Thyroid gland (tissue), 4 donors: ENCODE data around the gene MYH10.

ENCODE experiments used
- CTCF ChIP-seq, 6 experiments: fragments of 200-600 bp in 3 of 6; fragments of 450-650 bp in 3 of 6; sonication (generic) in 3 of 6; IDR thresholded peaks; one replicate each; pipeline ENCODE4 v1.5.1; 2016 to 2019; ENCODE audit warnings: antibody characterized with exemption in 6 of 6, mild to moderate bottlenecking in 2 of 6, inconsistent platforms in 1 of 6, moderate library complexity in 1 of 6
- POLR2A ChIP-seq, 2 donors: fragments of 450-650 bp; IDR thresholded peaks; one replicate each; pipeline ENCODE4 v1.6.1; 2017; ENCODE audit warnings: antibody characterized with exemption in 2 of 2, mild to moderate bottlenecking in 2 of 2, moderate library complexity in 1 of 2

DNA sequence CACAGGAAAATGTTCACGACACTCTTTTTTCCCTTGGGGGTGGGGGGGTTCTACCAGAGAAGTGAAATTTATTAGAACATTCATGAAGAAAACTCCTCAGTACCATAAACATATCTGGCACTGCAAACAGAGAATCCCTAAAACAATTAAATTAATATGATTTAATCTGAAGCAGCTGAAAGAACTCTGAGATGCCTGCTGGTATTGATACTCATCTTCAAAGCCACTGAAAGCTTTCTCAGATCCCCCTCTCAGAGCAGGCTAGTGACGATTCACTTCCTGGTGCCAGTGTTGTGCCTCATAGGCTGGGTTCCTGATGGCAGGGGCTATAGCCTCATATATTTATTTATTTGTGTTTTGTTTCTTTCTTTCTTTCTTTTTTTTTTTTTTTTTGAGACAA lies 52.7 kb downstream of the MYH10 start:
- TF ChIP-seq CTCF (IDR thresholded peaks at IDR 0.05) (no peak), POLR2A (IDR thresholded peaks at IDR 0.05) (no peak)
